Measurements from ENCODE around the gene ZSCAN2.
"Not testable (repeated sequence)": the region's sequence is repeated elsewhere in the genome, so short reads cannot be mapped to it uniquely, and the experiment has no call there.

Gene ZSCAN2

DNA sequence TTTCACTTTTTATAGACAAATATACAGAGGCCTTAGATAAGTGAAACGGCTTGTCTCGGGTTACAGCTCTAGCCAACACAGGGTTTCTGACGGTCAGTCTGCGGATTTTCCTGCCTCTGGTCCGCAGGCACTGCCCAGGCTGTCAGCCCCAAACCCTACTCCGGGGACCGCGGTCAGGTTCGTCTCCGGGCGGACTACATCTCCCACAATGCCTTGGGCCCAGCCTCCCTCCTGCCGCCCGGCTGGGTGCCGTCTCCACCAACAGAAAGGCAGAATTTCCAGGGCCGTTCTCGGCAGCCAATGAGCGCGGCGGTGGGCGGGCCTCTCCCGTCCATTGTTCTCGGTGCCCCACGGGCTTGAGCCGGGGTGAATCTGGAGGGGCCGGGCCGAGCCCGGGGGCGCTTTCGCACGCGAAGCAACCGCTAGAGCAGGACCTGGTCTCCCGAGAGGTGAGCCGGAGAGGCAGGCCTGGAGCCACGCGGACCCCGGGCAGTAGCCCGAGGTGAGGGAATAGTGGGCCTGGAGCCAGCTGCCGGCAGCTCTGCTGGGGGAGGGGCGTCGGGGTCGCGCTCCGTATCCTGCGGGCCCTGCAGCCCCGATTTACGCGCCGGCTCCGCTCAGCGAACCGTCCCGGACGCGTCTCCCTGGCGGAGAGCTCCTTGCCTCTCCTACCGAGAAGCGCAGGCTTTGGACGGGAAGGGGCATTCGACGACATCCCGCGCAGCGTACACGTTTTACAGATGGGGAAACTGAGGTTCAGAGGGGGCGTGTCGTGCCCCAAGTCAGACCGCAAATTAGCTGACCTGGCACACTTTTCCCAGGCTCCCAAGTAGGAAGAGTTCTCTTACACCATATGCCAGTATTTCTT is at the start of gene ZSCAN2:
TSS of gene ZSCAN2 (plus strand) at position 323 of the 868 bp plus-strand sequence. CDS start 2,919 bp downstream, outside the sequence.
- no peaks in the 10 kb centered on the region for H3K27me3 ChIP-seq (ENCODE audit: low read depth, low read length)
- H3K27ac ChIP-seq (ENCODE audit: low read length), result peak within 1 kb of the TSS; percentile 60
- H3K4me1 ChIP-seq (ENCODE audit: control insufficient read depth in 1 of 2, insufficient read depth in 2 of 2, low read length in 2 of 2), result no peaks in the 10 kb centered on the region

DNA sequence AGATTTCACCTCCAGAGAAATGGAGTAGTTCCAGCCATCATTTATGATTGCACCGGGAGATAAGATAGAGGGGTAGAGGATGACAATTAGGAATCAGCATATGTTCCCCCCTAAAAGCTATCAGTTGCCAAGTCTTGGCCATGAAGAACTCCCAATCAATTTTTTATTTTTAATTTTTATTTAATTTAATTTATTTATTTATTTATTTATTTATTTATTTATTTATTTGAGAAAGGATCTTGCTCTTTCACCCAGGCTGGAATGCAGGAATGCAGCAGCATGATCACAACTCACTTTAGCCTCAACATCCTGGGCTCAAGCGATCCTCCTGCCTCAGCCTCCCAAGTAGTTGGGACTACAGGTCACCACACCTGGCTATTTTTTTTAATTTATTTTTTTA is 49.2 kb upstream of the ZSCAN2 start:
- H3K9me3 ChIP-seq (ENCODE audit: control insufficient read depth in 1 of 2, low read length in 2 of 2); H3K36me3 ChIP-seq (ENCODE audit: control insufficient read depth in 1 of 2, insufficient read depth in 2 of 2, low read length in 2 of 2); H3K4me1 ChIP-seq (ENCODE audit: control insufficient read depth in 1 of 2, insufficient read depth in 2 of 2, low read length in 2 of 2); H3K27ac ChIP-seq (ENCODE audit: low read length); H3K27me3 ChIP-seq (ENCODE audit: low read depth, low read length); H3K4me3 ChIP-seq (ENCODE audit: low read depth in 1 of 2, low read length in 2 of 2): not testable (repeated sequence)

More for the DNA sequence above, at the start of gene ZSCAN2:
- Histone ChIP-seq H3K36me3 (ENCODE audit: control insufficient read depth in 1 of 2, insufficient read depth in 2 of 2, low read length in 2 of 2) (peaks cover 3 to 10% of the 10 kb centered on the region in 2 donors), H3K4me3 (ENCODE audit: low read depth in 1 of 2, low read length in 2 of 2) (peak within 1 kb of the TSS; percentile 98 to 99), H3K9me3 (ENCODE audit: control insufficient read depth in 1 of 2, low read length in 2 of 2) (no peaks in the 10 kb centered on the region)

DNA sequence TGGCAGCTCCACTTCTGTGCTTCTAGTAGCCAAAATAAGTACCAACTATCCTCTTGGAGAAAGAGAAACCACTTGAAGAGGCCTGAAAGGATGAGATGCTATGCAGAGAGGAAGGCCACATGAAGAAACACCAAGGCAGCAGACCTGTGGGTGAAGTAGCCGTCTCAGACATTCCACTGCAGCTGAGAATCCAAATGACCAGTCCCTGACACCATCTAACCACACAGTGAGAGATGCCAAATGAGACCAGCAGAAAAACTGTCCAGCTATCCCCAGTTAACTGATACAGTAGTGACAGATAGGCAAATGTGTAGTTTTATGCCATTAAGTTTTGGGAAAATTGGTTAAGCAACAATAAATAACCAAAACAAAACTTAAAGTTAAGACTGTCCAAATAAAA is 47.9 kb upstream of the ZSCAN2 start:
- Histone ChIP-seq H3K4me1 (ENCODE audit: control insufficient read depth in 1 of 2, insufficient read depth in 2 of 2, low read length in 2 of 2) (no peaks in the 10 kb centered on the region), H3K9me3 (ENCODE audit: control insufficient read depth in 1 of 2, low read length in 2 of 2) (no peaks in the 10 kb centered on the region), H3K36me3 (ENCODE audit: control insufficient read depth in 1 of 2, insufficient read depth in 2 of 2, low read length in 2 of 2) (peaks cover 3 to 10% of the 10 kb centered on the region in 2 donors), H3K27me3 (ENCODE audit: low read depth, low read length) (no peaks in the 10 kb centered on the region), H3K27ac (ENCODE audit: low read length) (no peak overlapping the region), H3K4me3 (ENCODE audit: low read depth in 1 of 2, low read length in 2 of 2) (no peak overlapping the region)

DNA sequence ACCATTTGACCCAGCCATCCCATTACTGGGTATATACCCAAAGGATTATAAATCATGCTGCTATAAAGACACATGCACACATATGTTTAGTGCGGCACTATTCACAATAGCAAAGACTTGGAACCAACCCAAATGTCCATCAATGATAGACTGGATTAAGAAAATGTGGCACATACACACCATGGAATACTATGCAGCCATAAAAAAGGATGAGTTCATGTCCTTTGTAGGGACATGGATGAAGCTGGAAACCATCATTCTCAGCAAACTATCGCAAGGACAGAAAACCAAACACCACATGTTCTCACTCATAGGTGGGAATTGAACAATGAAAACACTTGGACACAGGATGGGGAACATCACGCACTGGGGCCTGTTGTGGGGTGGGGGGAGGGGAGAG is 44.1 kb upstream of the ZSCAN2 start:
- H3K4me3 ChIP-seq (ENCODE audit: low read depth in 1 of 2, low read length in 2 of 2); H3K27me3 ChIP-seq (ENCODE audit: low read depth, low read length); H3K27ac ChIP-seq (ENCODE audit: low read length); H3K4me1 ChIP-seq (ENCODE audit: control insufficient read depth in 1 of 2, insufficient read depth in 2 of 2, low read length in 2 of 2); H3K9me3 ChIP-seq (ENCODE audit: control insufficient read depth in 1 of 2, low read length in 2 of 2); H3K36me3 ChIP-seq (ENCODE audit: control insufficient read depth in 1 of 2, insufficient read depth in 2 of 2, low read length in 2 of 2): not testable (repeated sequence)

DNA sequence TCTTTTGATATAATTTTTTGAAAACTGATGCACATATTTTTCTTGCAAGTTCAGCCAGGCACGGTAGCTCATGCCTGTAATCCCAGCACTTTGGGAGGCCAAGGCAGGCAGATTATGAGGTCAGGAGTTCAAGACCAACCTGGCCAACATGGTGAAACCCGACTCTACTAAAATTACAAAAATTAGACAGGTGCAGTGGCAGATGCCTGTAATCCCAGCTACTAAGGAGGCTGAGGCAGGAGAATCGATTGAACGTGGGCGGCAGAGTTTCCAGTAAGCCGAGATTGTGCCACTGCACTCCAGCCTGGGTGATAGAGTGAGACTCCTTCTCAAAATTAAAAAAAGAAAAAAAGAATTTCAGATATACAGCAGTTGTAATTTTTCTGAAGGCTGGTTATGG is 32.8 kb upstream of the ZSCAN2 start:
- not testable (repeated sequence) for H3K27ac ChIP-seq (ENCODE audit: low read length); H3K36me3 ChIP-seq (ENCODE audit: control insufficient read depth in 1 of 2, insufficient read depth in 2 of 2, low read length in 2 of 2); H3K27me3 ChIP-seq (ENCODE audit: low read depth, low read length); H3K4me3 ChIP-seq (ENCODE audit: low read depth in 1 of 2, low read length in 2 of 2); H3K9me3 ChIP-seq (ENCODE audit: control insufficient read depth in 1 of 2, low read length in 2 of 2); H3K4me1 ChIP-seq (ENCODE audit: control insufficient read depth in 1 of 2, insufficient read depth in 2 of 2, low read length in 2 of 2)

DNA sequence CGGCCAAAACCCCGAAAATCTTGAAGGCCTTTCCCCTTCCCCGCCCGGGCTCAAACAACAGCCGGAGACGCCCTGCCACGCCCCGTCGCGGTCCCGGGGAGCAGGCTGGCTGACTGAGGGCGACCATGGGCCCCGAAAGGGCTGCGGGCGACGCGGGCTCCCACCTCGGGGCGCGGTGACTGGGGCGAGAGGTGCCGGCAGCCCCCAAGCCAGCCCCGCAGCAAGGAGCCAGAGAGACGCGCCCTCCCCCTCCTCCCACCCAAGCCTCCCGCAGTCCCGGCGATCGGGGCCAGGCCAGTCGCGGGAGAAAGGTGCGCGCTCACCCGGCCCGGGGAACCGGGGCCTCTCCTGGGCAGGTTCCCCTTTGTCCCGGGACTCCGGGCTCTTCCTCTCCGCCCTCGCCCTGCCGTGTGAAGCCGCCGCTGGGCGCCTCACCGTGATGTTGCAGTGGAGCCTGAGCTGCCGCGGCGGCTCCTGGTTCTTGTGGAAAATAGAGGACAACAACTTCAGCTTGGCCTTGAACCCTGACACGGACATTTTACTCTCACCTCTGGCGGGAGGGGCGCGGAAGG is 30.6 kb upstream of the ZSCAN2 start:
- Histone ChIP-seq H3K27me3 (ENCODE audit: low read depth, low read length) (no peaks in the 10 kb centered on the region), H3K36me3 (ENCODE audit: control insufficient read depth in 1 of 2, insufficient read depth in 2 of 2, low read length in 2 of 2) (no peaks in the 10 kb centered on the region), H3K27ac (ENCODE audit: low read length) (peak overlapping the region; percentile 74), H3K9me3 (ENCODE audit: control insufficient read depth in 1 of 2, low read length in 2 of 2) (no peaks in the 10 kb centered on the region), H3K4me1 (ENCODE audit: control insufficient read depth in 1 of 2, insufficient read depth in 2 of 2, low read length in 2 of 2) (no peaks in the 10 kb centered on the region), H3K4me3 (ENCODE audit: low read depth in 1 of 2, low read length in 2 of 2) (peak overlapping the region; percentile 52 to 80)

DNA sequence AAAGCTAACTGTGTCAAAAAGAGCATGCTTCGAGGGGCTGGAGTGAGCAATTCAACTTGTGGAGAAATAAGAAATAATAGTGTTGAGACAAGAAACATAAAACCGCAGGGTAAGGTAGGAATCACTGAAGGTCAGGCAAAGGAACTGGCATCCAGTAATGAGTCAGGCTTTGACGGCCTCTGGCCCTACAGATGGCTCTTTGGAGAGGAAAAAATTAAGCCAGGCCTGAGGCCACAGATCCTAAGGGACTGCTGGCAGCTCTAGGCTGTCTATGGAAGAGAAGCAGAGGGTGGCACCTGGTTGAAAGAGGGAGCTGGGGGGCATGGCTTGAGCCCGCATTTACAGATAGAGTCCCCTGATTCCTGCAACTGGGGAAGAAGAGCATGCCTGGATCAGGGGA is 28.6 kb upstream of the ZSCAN2 start:
- Histone ChIP-seq H3K27me3 (ENCODE audit: low read depth, low read length) (no peaks in the 10 kb centered on the region), H3K4me3 (ENCODE audit: low read depth in 1 of 2, low read length in 2 of 2) (no peak overlapping the region), H3K9me3 (ENCODE audit: control insufficient read depth in 1 of 2, low read length in 2 of 2) (no peaks in the 10 kb centered on the region), H3K27ac (ENCODE audit: low read length) (no peak overlapping the region), H3K4me1 (ENCODE audit: control insufficient read depth in 1 of 2, insufficient read depth in 2 of 2, low read length in 2 of 2) (no peaks in the 10 kb centered on the region), H3K36me3 (ENCODE audit: control insufficient read depth in 1 of 2, insufficient read depth in 2 of 2, low read length in 2 of 2) (no peaks in the 10 kb centered on the region)

DNA sequence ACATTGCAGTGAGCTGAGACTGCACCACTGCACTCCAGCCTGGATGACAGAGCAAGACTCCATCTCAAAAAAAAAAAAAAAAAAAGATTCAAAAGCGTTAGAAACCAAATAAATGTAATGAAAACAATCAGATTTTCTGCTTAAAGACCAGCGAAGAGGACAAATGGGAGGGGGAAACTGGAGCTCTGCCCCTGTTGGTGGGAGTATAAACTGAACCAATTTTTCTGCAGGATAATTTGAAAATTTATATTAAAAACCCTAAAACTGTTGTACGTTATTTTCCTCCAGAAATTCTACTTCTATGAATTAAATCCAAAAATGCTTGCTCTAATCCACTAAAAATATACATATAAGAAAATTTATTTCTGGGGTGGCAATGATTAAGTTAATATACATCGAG is 25.3 kb upstream of the ZSCAN2 start:
- Histone ChIP-seq H3K27me3 (ENCODE audit: low read depth, low read length) (no peaks in the 10 kb centered on the region), H3K27ac (ENCODE audit: low read length) (no peak overlapping the region), H3K36me3 (ENCODE audit: control insufficient read depth in 1 of 2, insufficient read depth in 2 of 2, low read length in 2 of 2) (no peaks in the 10 kb centered on the region), H3K4me3 (ENCODE audit: low read depth in 1 of 2, low read length in 2 of 2) (no peak overlapping the region), H3K9me3 (ENCODE audit: control insufficient read depth in 1 of 2, low read length in 2 of 2) (no peaks in the 10 kb centered on the region), H3K4me1 (ENCODE audit: control insufficient read depth in 1 of 2, insufficient read depth in 2 of 2, low read length in 2 of 2) (no peaks in the 10 kb centered on the region)

DNA sequence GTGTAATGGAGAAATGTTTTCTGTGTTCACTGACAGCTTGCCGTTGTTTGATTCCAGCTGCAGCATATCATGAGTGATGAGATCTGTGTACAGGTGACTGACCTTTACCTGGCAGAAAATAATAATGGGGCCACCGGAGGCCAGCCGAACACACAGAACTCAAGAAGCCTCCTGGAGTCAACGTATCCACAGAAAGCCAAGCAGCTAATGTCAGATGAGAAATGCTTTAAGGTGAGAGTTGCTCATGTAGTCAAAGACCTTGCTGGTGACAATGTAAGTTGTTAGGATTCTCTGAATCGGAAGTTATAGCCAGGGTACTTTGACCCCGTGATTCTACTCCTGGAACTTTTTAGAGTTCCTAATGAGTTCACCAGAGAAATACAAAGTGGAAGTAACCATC is 22.9 kb upstream of the ZSCAN2 start:
- H3K4me3 ChIP-seq (ENCODE audit: low read depth in 1 of 2, low read length in 2 of 2); H3K27me3 ChIP-seq (ENCODE audit: low read depth, low read length); H3K9me3 ChIP-seq (ENCODE audit: control insufficient read depth in 1 of 2, low read length in 2 of 2); H3K27ac ChIP-seq (ENCODE audit: low read length); H3K36me3 ChIP-seq (ENCODE audit: control insufficient read depth in 1 of 2, insufficient read depth in 2 of 2, low read length in 2 of 2); H3K4me1 ChIP-seq (ENCODE audit: control insufficient read depth in 1 of 2, insufficient read depth in 2 of 2, low read length in 2 of 2): not testable (repeated sequence)

DNA sequence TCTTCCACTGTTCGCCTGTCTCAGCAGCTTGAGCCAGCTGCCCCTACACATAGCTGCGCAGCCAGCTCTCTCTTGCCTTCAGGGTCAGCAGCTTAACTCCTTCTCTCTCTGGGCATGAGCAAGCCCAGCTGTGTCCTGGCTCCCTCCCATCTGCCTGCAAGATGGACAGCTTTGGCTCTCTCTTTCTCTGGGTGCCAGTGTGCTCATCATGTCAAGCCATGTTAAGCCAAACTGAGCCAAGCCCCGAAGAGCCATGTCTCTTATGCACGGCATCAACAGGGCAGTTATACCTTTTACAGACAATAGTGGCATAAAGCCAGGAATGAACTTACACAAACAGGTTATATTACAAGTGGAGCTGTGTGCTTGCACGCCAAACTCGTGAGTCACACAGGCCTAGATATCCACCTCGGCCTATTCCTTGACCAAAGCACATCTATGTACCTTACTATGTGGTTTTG is 21.5 kb upstream of the ZSCAN2 start:
- H3K27ac ChIP-seq (ENCODE audit: low read length); H3K4me3 ChIP-seq (ENCODE audit: low read depth in 1 of 2, low read length in 2 of 2); H3K36me3 ChIP-seq (ENCODE audit: control insufficient read depth in 1 of 2, insufficient read depth in 2 of 2, low read length in 2 of 2); H3K4me1 ChIP-seq (ENCODE audit: control insufficient read depth in 1 of 2, insufficient read depth in 2 of 2, low read length in 2 of 2); H3K27me3 ChIP-seq (ENCODE audit: low read depth, low read length); H3K9me3 ChIP-seq (ENCODE audit: control insufficient read depth in 1 of 2, low read length in 2 of 2): not testable (repeated sequence)

DNA sequence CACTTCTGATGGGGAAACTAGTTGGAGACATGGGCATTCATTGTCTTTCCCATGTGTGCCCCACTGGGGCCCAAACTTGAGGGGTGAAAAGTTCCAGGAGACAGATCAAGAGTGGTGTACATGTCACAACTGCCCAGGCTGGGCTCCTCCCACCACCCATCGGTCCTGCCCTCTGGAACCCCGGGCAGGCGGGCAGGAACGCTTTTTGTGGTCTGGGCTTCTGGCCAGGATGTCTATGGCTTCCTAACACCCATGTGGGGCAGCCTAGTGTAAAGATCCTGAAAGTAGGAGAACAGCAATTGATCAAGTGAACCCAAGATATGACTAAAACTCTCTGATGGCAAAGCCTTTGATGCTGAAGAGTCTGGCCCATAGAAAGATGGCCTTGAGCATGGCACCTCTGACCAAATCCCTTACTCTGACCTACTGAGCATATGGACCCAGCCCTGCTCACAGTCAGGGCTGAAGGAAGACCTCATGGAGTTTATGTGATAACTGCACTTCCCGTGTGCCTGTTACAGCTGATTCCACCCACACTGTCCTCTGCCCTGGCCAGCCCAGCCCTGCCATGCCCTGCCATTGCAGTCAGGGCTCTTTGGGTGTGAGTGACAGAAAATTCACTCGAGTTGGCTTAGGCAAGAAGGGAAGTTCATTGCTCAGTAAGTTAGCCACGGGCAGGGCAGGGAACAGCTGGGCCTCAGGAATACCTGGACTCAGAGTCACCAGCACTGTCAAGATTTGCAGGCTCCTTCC is 19.0 kb upstream of the ZSCAN2 start:
- H3K27me3 ChIP-seq (ENCODE audit: low read depth, low read length); H3K4me3 ChIP-seq (ENCODE audit: low read depth in 1 of 2, low read length in 2 of 2); H3K9me3 ChIP-seq (ENCODE audit: control insufficient read depth in 1 of 2, low read length in 2 of 2); H3K27ac ChIP-seq (ENCODE audit: low read length); H3K4me1 ChIP-seq (ENCODE audit: control insufficient read depth in 1 of 2, insufficient read depth in 2 of 2, low read length in 2 of 2); H3K36me3 ChIP-seq (ENCODE audit: control insufficient read depth in 1 of 2, insufficient read depth in 2 of 2, low read length in 2 of 2): not testable (repeated sequence)

Data from muscle layer of duodenum (tissue), 2 donors.